GM23338 (cell line): ENCODE measurements around the gene ALPI. TPM values are rescaled to one million over a fixed set of nuclear protein-coding genes. Genes with fewer than 3 reads are reported as not detected.

Experiments used
- ATAC-seq: fragments of 200-7000 bp; cut with Tn5 transposase; 3 replicates; pipeline ENCODE4 v1.9.1; 2020
- DNase-seq: peaks from one replicate; pipeline ENCODE4 v3.0.0-alpha.2; 2015; ENCODE audit warnings: low spot score
- H2AFZ ChIP-seq: fragments of 200-600 bp; sonication (generic); 2 replicates; pipeline ENCODE4 v1.8.0; 2016; ENCODE audit warnings: antibody characterized with exemption, mild to moderate bottlenecking, moderate library complexity
- H3F3A ChIP-seq: fragments of 200-600 bp; sonication (generic); replicated peaks from 2 replicates; pipeline ENCODE4 v1.8.0; 2017; ENCODE audit warnings: antibody characterized with exemption, mixed run types, low read depth
- H3K27ac ChIP-seq: fragments of 200-600 bp; sonication (generic); 2 replicates; pipeline ENCODE4 v1.6.1; 2016; ENCODE audit warnings: low read depth
- H3K27me3 ChIP-seq: fragments of 200-600 bp; sonication (generic); 2 replicates; pipeline ENCODE4 v1.8.0; 2016; ENCODE audit warnings: mild to moderate bottlenecking, mixed run types, moderate library complexity; ENCODE audit not compliant: insufficient read depth
- H3K36me3 ChIP-seq: fragments of 200-600 bp; sonication (generic); 2 replicates; pipeline ENCODE4 v1.8.0; 2016; ENCODE audit warnings: mild to moderate bottlenecking; ENCODE audit not compliant: insufficient read depth
- H3K4me1 ChIP-seq: fragments of 200-600 bp; sonication (generic); 2 replicates; pipeline ENCODE4 v1.8.0; 2016; ENCODE audit warnings: mild to moderate bottlenecking, moderate library complexity; ENCODE audit not compliant: insufficient read depth
- H3K4me2 ChIP-seq: fragments of 200-600 bp; sonication (generic); 2 replicates; pipeline ENCODE4 v1.7.1; 2017; ENCODE audit warnings: mixed run types
- H3K4me3 ChIP-seq: fragments of 200-600 bp; sonication (generic); 2 replicates; pipeline ENCODE4 v1.6.1; 2016; ENCODE audit warnings: mixed run types
- H3K79me2 ChIP-seq: fragments of 200-600 bp; sonication (generic); replicated peaks from 2 replicates; pipeline ENCODE4 v1.8.0; 2017; ENCODE audit warnings: mild to moderate bottlenecking; ENCODE audit not compliant: insufficient read depth
- H3K9me2 ChIP-seq: fragments of 200-600 bp; sonication (generic); 2 replicates; pipeline ENCODE4 v1.8.0; 2017; ENCODE audit not compliant: insufficient read depth
- H4K20me1 ChIP-seq: fragments of 200-600 bp; sonication (generic); replicated peaks from 2 replicates; pipeline ENCODE4 v1.8.0; 2017; ENCODE audit warnings: mild to moderate bottlenecking; ENCODE audit not compliant: insufficient read depth
- H3K27ac Mint-ChIP-seq: 2 replicates; pipeline ENCODE4 v1.8.0; 2020; ENCODE audit warnings: inconsistent platforms, mild to moderate bottlenecking, moderate library complexity, mixed read lengths
- H3K27me3 Mint-ChIP-seq: 3 replicates; pipeline ENCODE4 v1.8.0; 2022; ENCODE audit warnings: low read depth, mild to moderate bottlenecking, moderate library complexity, mixed read lengths, inconsistent platforms; ENCODE audit not compliant: insufficient read depth, poor library complexity
- H3K36me3 Mint-ChIP-seq: 3 replicates; pipeline ENCODE4 v1.8.0; 2021; ENCODE audit warnings: low read depth, mild to moderate bottlenecking, inconsistent platforms, moderate library complexity, mixed read lengths
- H3K4me1 Mint-ChIP-seq: 3 replicates; pipeline ENCODE4 v1.8.0; 2020; ENCODE audit warnings: mild to moderate bottlenecking, inconsistent platforms, mixed read lengths
- H3K4me3 Mint-ChIP-seq: 3 replicates; pipeline ENCODE4 v1.8.0; 2021; ENCODE audit warnings: moderate library complexity, mild to moderate bottlenecking, inconsistent platforms, mixed read lengths
- H3K9me3 Mint-ChIP-seq: 3 replicates; pipeline ENCODE4 v1.8.0; 2020; ENCODE audit warnings: moderate library complexity, mild to moderate bottlenecking, inconsistent platforms, mixed read lengths
- CREB1 ChIP-seq: fragments of 250-450 bp; sonication (Bioruptor Pico); IDR thresholded peaks from 2 replicates; pipeline ENCODE4 v1.5.0; 2020; ENCODE audit warnings: low read depth, mild to moderate bottlenecking, moderate library complexity
- CTCF ChIP-seq, 2 experiments: fragments of 200-600 bp in 1 of 2; sonication (generic) in 1 of 2; conservative IDR thresholded peaks; 2 replicates each; pipeline versions ENCODE4 v1.5.1 to v1.6.1; 2016 to 2017; ENCODE audit warnings: antibody characterized with exemption in 2 of 2, low read depth in 2 of 2, mild to moderate bottlenecking in 2 of 2, moderate library complexity in 1 of 2
- EZH2 ChIP-seq: fragments of 200-600 bp; sonication (generic); IDR thresholded peaks from one replicate; pipeline ENCODE4 v1.8.0; 2017; ENCODE audit warnings: antibody characterized with exemption, mild to moderate bottlenecking, low read depth; ENCODE audit not compliant: unreplicated experiment
- EZH2phosphoT487 ChIP-seq: fragments of 200-600 bp; sonication (generic); IDR thresholded peaks from one replicate; pipeline ENCODE4 v1.8.1; 2018; ENCODE audit warnings: antibody characterized with exemption; ENCODE audit not compliant: unreplicated experiment
- JUNB ChIP-seq: IDR thresholded peaks from one replicate; pipeline ENCODE4 v1.6.1; 2016; ENCODE audit warnings: antibody characterized with exemption; ENCODE audit not compliant: unreplicated experiment
- NANOG ChIP-seq: IDR thresholded peaks from 2 replicates; pipeline ENCODE4 v1.6.1; 2016; ENCODE audit warnings: antibody characterized with exemption, borderline replicate concordance
- POLR2AphosphoS5 ChIP-seq: IDR thresholded peaks from 2 replicates; pipeline ENCODE4 v1.6.1; 2016; ENCODE audit warnings: antibody characterized with exemption, low read depth
- REST ChIP-seq: IDR thresholded peaks from one replicate; pipeline ENCODE4 v1.6.1; 2018; ENCODE audit warnings: antibody characterized with exemption; ENCODE audit not compliant: unreplicated experiment
- STAT1 ChIP-seq: IDR thresholded peaks from one replicate; pipeline ENCODE4 v1.6.1; 2016; ENCODE audit warnings: antibody characterized with exemption; ENCODE audit not compliant: unreplicated experiment
- ZNF114 ChIP-seq: fragments of 250-450 bp; sonication (Bioruptor Pico); IDR thresholded peaks from 2 replicates; pipeline ENCODE4 v1.5.0; 2020; ENCODE audit warnings: mild to moderate bottlenecking, moderate library complexity
- ZNF331 ChIP-seq: fragments of 250-450 bp; sonication (Bioruptor Pico); IDR thresholded peaks from 2 replicates; pipeline ENCODE4 v1.5.0; 2020; ENCODE audit warnings: low read depth, mild to moderate bottlenecking, moderate library complexity
- polyA plus RNA-seq: library from polyadenylated mRNA; unstranded; fragments of >200 nt; fragmentation: Nextera tagmentation; extraction: Ambion mirVana; gene quantifications from 2 replicates; pipeline ENCODE4 v1.2.1, GENCODE V29; 2016
- total RNA-seq: library from RNA; depleted of rRNA; stranded (reverse); fragments of >200 nt; shearing (Covaris generic); gene quantifications from 2 replicates; pipeline ENCODE4 v1.2.3, GENCODE V29; 2014
- TF ChIP-seq, protein P1 (sequence below): IDR thresholded peaks from 2 replicates; pipeline ENCODE4 v1.6.1; 2016; ENCODE audit warnings: antibody characterized with exemption

The ALPI gene
- total and polyA plus RNA-seq, 2 experiments from 2014 or later = not detected

DNA sequence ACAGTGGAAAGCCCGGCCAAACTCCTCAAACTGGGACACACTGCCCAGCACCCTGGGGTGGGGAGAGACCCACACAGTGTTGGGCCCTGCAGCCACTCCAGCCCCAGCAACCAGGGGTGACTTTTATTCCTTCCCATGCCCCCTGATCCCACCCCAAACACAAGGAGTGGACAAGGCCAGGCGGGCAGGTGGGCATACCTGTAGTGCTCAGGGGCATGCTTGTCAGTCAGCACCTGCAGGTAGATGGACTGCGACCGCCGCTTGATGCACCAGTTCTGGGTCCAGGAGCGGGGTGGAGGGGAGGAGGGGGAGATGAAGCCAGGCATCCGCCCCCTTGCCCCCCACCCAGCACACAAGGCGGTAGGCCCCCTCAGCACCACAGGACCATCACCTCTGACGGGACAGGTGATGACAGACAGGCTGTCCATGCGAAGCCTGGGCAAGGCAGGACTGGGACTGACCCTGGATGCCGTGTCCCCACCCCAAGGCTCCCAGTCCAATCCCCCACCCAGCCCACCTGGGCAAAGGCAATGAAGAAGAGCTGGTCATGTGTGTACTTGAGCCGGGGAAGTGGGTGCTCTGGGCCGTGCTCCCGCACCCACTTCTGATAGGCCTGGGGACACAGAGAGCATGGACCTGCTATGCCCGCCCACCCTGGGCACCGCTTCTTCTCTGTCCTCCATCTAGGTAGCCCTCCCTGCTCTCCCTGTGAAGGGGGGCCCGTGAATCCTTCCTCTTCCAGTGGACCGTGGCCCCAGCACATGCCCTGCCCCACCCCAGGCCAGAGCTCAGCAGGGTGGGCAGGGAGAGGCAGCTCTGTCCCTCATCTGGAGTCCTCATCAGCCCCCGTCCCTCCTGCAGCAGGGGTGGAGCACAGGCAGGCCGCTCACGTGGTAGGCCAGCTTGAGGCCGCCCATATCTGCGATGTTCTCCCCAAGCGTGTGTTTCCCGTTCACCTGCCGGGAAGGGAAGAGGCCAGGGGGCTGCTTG, 24.5 kb downstream of the ALPI start (continued):
- TF ChIP-seq REST = no peak
- no peak for TF ChIP-seq JUNB
- no peak for TF ChIP-seq ZNF331 (CRISPR knock-in tag)
- TF ChIP-seq STAT1 = no peak
- TF ChIP-seq POLR2AphosphoS5 = no peak
- TF ChIP-seq EZH2phosphoT487 = no peak
- TF ChIP-seq NANOG = no peak
- TF ChIP-seq CREB1 (CRISPR knock-in tag) = no peak
- no peak for TF ChIP-seq EZH2
- no peak for TF ChIP-seq ZNF114 (CRISPR knock-in tag)

GRCh38 chr2:232481322-232482140, 25.6 kb downstream of the ALPI start:
- H2AFZ ChIP-seq = no peak overlapping the region
- H3K4me3 ChIP-seq = no peak overlapping the region
- H3K9me3 Mint-ChIP-seq = no peaks in the 10 kb centered on the region
- peaks cover 3% of the 10 kb centered on the region for H3K4me1 Mint-ChIP-seq
- no peaks in the 10 kb centered on the region for H3K79me2 ChIP-seq
- no peaks in the 10 kb centered on the region for H3K36me3 ChIP-seq
- no peak overlapping the region for H3K27ac ChIP-seq
- H4K20me1 ChIP-seq = no peaks in the 10 kb centered on the region
- H3K27me3 ChIP-seq = peaks cover 33% of the 10 kb centered on the region
- no peaks in the 10 kb centered on the region for H3F3A ChIP-seq
- H3K27ac Mint-ChIP-seq = no peak overlapping the region
- H3K9me2 ChIP-seq = no peaks in the 10 kb centered on the region
- H3K27me3 Mint-ChIP-seq = peaks cover 42% of the 10 kb centered on the region
- DNase-seq = no peak
- no peaks in the 10 kb centered on the region for H3K36me3 Mint-ChIP-seq
- H3K4me2 ChIP-seq = no peak overlapping the region
- no peak for ATAC-seq
- H3K4me3 Mint-ChIP-seq = no peak overlapping the region
- H3K4me1 ChIP-seq = no peaks in the 10 kb centered on the region
- TF ChIP-seq STAT1 (no peak), ZNF114 (CRISPR knock-in tag) (no peak), POLR2AphosphoS5 (no peak), NANOG (no peak), ZNF331 (CRISPR knock-in tag) (no peak), EZH2 (no peak), CTCF (conservative IDR thresholded peaks at IDR 0.05; ENCODE audit: low read depth in 2 of 2) (no peak)
- TF ChIP-seq, protein P1, sequence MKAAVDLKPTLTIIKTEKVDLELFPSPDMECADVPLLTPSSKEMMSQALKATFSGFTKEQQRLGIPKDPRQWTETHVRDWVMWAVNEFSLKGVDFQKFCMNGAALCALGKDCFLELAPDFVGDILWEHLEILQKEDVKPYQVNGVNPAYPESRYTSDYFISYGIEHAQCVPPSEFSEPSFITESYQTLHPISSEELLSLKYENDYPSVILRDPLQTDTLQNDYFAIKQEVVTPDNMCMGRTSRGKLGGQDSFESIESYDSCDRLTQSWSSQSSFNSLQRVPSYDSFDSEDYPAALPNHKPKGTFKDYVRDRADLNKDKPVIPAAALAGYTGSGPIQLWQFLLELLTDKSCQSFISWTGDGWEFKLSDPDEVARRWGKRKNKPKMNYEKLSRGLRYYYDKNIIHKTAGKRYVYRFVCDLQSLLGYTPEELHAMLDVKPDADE = no peak
